ENCODE results near the gene FGF12.

Gene FGF12

DNA sequence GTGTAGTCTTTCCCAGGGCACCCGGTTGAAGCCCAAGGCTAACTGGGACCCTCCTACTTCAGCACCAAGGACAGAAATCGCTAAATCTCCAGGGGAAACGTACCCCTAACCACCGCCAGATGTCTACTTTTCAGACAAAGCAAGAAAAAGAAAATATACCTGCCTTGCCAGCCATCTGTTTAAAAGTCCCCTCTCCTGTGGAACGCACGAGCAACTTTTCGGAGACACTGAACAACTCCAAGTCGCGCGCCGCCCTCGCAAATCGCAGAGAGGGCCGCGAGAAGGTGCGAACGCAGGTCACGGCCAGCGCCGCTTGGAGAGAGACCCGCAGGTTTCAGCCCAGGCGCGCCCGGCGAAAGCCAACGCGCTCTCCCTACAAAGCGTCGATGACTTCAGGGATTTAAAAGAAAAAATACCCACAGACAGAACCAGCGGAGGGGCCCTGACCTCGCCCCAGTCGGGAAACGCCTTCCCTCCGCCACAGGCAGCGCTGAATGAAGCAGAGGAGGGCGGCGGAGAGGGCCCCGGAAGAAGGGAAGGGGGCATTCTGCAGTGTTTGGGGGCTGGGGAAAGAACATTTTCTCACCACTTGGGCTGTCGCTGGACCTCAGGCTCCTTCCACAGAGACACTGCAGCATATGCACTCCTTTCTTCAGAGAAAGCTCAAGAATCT is 213.1 kb downstream of the FGF12 start:
- in situ Hi-C loops (cut with MboI; ENCODE audit: low sequenced_read_pairs) = no loop called here

DNA sequence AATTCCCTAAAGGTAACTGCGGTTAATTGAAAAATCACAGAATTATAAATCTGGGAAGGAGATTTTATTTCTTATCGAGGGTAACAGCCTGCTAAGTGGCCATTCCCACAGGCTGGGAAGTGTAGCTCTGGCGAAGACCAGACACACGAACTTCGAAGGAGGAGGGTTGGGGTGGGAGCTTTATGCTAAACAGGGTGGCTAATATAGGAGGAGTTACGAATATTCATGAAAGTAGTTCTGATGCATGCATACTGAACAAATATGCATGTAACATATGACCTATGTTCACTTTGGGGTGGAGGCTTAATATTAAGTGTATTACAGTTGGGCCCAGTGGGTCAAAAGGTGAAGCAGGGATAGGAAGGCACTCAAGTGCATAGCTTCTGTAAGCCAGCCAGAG is 221.6 kb downstream of the FGF12 start:
- in situ Hi-C loops (cut with MboI; ENCODE audit: low sequenced_read_pairs) = no loop called here

DNA sequence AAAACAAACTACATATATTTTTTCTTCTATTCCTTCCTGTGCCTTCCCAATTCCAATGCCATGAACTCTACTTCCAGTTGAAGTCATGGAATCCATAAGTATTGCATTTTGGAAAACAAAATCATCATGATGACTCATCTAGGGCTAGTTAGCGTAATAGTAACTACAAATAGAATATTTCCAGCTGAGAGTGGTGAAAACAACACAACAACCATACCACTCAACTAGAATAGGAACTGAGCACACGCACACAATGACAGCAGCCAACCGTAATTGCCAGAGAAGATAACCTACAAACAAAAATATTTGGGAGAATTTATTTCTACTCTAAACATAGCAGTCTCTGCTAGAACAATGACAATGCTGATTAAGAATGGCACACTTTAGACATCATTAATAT is 225.9 kb downstream of the FGF12 start:
- in situ Hi-C loops (cut with MboI; ENCODE audit: low sequenced_read_pairs) = no loop called here

DNA sequence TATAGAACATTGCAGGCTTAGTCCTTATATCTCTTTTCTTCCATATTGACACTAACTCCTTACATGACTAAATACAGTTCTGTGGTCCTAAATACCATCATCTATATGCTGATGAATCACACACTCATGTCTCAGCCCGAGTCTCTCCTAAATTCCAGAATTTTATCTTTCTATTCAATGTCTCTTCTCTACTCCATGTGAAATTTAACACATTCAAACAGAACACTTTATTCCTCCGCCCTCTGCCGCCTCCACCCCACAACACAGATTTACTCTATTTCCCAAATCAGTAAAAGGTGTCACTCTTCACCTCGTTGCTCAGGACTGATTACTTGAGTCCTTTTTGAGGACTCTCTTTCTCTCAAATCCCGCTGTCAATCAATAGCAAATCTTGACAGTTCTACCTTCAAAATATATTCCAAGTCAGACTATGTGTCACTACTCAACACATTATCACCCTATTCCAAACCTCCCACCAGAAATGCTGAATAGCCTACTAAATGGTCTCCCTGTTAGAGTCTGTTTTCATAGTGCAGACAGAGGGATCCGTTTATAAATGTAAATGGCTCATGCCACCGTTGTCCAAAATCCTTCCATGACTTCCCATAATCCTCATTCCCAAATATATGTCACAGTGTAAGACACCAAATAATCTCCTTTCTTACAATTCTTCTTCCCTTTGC is 230.3 kb downstream of the FGF12 start:
- in situ Hi-C loops (cut with MboI; ENCODE audit: low sequenced_read_pairs) = no loop called here

DNA sequence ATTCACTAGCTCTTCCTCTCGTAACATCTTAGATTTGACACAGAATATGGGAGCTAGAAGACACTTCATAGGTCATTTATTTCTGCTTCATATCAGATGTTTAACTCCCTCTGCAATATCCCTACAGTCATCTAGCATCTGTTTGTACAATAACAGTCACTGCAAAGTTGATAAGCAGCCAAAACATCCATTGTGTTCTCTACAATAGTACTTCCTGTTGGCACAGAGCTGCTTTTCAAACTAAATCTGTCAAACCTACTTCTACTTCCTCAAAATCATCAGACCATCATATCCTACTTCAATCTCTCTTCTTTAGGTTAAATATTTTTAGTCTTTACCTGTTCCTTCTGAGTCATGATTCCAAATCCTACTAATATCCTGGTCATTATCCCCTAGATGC is 233.2 kb downstream of the FGF12 start:
- in situ Hi-C loops (cut with MboI; ENCODE audit: low sequenced_read_pairs) = no loop called here

DNA sequence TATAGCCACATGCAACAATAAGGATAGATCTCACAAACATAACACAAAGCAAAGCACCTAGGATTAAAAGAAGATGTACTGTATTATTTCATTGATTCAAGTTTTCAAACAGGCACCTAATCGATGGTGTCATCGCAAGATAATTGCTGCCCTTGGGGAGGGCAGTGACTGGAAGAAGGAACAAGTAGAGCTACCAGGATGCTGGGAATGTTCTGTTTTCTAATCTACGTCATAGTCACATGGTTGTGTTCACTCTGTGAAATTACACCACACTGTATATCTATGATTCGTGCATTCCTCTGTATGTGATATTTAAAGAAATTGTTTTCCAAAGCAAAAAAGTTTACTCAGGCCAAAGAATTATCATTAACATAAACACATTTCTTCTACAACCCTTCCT is 236.6 kb downstream of the FGF12 start:
- in situ Hi-C loops (cut with MboI; ENCODE audit: low sequenced_read_pairs) = no loop called here

DNA sequence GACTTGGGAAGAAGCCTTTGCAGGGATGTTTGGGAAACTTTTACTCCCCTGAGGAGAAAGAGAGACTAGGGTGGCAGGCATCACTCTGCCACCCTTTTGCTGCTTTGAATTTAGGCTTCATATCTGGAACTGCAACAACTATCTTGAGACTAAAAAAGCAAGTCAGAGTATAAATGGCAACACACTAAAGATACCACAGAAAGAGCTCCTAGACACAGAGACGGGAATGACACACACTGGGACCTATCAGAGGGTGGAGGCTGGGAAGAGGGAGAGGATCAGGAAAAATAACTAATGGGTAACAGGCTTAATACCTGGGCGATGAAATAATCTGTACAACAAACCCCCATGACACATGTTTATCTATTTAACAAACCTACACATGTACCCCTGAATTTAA is 237.8 kb downstream of the FGF12 start:
- in situ Hi-C loops (cut with MboI; ENCODE audit: low sequenced_read_pairs) = no loop called here

DNA sequence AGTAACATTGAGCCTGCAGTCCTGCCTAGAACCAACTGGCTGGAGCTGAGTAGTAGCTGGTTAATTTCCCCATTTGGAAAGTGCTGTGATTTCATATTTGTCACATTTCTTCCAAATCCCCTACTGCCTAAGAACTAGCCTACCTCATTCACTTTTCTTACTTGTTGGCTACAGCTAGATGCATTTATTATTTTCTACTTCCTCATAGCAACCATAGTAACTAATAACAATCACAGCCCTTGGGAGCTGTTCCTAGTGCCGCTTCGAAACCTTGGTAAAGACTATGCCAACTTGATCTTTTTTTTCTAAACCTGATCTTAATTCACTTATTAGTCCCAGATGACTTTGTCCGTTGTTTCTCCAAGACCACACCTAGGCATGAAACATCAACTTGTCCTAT is 240.3 kb downstream of the FGF12 start:
- in situ Hi-C loops (cut with MboI; ENCODE audit: low sequenced_read_pairs) = no loop called here

DNA sequence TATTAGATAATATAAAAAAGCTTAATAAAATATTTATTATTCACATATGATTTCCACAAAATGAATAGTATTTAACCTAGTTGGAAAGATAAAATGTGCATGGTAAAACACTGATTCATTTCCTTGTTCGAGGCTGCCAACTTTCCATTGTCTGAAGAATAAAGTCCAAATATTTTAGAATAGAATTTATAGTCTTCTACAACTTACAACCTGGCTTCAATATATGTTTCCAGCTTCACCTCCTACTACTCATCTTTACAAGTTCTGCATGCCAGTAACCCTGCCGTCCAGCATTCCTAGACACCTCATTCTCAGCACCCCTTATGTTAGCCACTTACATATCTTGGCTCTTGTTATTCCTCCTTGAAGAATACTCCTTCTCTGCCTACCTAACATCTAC is 244.5 kb downstream of the FGF12 start:
- in situ Hi-C loops (cut with MboI; ENCODE audit: low sequenced_read_pairs) = no loop called here

DNA sequence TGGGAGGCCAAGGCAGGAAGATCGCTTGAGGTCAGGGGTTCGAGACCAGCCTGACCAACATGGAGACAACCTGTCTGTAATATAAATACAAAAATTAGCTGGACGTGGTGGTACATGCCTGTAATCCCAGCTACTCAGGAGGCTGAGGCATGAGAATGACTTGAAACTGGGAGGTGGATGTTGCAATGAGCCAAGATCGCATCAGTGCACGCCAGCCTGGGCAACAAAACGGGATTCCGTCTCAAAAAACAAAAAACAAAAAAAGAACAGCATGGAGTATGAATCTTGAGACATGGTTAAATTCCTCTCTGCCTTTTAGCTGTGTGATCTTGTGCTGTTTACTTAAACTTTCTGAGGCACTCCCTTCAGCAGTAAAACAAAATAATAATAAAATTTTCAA is 244.9 kb downstream of the FGF12 start:
- in situ Hi-C loops (cut with MboI; ENCODE audit: low sequenced_read_pairs) = no loop called here

DNA sequence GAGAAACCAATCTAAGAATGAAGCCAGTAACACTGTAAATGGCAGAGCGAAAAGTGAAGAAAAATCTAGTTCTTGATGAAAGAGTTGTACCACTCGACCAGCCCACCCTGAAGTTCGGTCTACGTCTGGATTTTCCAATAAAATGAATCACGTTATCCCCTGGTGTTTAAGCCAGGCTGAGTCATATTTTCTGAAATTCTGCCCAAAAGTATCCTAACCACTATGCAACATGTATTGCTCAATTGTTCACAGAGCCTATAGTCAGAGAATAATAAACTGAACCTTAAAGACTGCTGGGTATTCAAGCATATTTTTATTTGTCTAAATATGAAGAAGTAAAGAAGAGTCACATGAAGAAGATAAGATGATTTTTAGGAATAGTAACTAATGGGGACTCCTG is 245.7 kb downstream of the FGF12 start:
- in situ Hi-C loops (cut with MboI; ENCODE audit: low sequenced_read_pairs) = no loop called here

DNA sequence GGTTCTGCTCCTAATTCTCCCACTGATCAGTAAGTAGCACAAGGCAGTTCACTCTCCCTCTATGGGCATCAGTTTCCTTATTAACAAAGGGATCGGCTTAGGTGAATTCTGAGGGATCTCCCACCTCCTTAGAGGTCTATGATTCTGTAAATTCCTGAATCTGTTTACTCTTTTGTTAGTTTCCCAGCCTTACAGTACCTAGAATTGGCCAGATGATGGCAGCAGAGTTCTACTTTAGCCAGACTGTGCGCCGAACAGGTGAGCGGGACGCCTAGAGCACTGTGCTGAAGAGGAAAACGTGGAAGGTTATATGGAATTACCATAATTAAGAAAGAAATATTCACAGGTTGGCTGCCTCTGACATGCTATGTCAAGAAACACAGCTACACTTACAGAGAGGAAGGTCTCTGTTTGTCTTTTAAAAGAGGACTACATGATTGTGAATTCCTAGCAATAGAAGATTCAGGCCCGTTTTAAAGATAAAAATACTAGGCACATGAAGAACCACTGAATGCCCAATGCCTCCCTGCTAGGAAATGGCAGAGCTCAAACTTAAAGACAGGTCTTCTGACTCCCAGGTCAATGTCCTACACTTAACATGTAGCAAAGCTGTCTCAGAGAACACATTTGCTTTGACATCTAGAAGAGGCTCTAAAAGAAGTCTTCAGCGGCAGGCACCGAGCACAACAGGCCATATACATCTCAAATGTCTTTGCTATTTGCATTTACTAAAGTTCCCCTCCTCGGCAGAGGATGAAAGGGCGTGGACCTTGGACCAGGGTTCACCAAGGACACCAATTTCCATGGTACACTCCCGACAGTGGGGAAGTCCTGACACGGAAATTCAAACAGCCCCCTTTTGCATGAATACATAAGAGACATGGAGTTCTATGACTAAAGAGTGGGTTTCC is 259.9 kb downstream of the FGF12 start:
- in situ Hi-C loops (cut with MboI; ENCODE audit: low sequenced_read_pairs) = no loop called here

DNA sequence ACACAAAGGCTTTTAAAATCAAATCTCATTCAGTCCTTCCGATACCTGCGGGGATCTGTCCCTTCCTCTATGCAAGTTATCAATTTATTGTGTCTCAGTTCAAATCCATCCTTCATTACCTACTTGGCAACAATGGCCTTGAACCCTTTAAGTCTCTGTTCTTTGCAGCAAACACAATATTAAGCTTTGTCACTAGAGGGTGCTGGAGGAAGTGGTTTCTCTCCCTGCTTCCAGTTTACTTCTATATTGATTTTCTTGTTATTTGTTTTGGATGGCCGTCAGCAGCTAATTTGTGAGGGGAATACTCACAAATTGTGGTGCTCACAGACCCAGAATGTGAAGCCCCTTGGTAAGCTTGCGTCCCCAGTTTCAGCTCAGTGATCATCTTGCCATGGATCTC is 278.3 kb downstream of the FGF12 start:
- in situ Hi-C loops (cut with MboI; ENCODE audit: low sequenced_read_pairs) = loop anchor here (25.0 kb wide), 1 partner anchor 237 kb away; no protein-coding TSS in a partner anchor

DNA sequence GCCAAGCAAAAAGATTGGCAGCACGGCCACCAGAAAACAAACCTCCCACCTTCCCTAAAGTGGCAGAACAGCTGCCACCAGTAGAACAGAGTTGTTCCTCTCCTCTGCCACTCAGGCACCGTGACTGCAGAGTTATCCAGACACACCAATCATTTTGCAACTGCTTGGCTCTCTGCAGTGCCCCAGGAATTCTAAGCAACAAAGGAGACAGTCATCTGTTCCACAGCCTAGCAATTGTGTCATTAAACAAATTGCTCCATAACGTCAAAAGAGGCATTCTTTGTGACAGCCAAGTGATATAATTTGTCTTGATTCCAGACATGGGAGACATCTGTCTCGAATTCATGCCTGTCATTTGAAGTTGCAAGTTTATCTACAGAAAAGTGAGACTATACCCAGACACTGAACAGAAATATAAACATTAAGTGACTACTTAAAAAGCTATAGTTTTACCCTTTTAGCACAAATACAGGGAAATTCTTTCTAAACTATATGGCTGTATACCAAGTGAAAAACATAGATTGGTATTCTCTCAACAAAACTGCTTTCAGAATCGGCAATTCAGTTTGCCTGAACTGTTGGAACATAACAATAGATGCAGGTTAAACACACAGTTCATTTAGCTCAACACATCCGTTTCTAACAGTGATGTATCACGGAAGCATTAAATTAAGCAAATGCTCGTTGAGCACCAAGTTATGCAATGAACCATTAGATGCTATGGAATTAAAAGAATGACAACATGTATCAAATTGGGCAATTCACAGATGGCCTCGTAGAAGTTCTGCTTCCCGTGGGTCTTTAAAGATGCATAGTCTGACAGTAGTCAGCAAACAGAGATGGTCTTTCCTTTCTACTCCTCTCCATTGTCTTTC is 281.3 kb downstream of the FGF12 start:
- in situ Hi-C loops (cut with MboI; ENCODE audit: low sequenced_read_pairs) = loop anchor here (25.0 kb wide), 1 partner anchor 234 kb away; no protein-coding TSS in a partner anchor

DNA sequence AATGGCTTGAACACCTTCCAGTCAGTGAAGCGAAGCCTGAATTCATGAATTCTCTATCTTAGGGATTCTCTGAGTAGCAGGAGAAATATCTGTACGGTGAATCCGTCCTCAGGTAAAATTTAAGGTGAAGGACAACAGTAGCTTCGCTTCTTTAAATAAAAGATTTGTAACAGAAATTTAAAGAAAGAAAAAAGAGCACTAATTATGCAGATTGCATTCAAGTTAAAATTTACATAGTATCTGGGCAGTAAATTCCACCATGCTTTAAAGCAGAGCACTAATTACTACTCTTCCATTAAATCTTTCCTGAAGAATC is 282.6 kb downstream of the FGF12 start:
- in situ Hi-C loops (cut with MboI; ENCODE audit: low sequenced_read_pairs) = loop anchor here (25.0 kb wide), 1 partner anchor 232 kb away; no protein-coding TSS in a partner anchor

DNA sequence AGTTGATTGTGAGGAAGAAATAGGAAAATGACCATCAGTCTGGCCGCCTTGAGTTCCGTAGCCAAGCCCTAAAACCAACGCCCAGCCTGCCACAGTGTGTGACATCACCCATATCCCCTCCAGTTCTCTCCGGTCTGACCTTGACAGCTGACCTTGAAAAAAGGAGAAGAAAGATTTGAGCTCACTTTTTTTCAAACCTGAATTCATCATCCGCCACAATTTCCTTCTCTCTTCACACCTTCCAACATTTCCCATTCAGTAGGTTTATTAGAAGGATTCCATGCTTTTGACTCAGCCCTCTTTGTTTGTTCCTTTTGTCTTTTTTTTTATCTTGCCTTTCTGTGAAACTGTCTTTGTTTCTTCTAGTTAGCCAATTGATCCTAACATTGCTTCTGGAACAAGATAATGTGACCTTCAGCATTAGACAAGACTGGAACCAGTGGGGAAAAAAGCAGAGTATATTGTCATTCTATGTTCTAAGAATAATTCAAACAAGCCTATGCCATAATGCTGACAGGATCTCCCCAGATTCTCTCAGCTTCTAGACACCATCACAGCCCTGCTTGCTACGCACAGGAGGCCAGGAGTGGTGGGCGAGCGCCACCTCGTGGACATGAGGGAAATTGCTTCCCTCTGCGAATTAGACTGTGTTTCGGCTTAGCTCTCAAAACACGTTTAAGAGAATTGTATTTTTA is 283.1 kb downstream of the FGF12 start:
- in situ Hi-C loops (cut with MboI; ENCODE audit: low sequenced_read_pairs) = loop anchor here (25.0 kb wide), 1 partner anchor 232 kb away; no protein-coding TSS in a partner anchor

DNA sequence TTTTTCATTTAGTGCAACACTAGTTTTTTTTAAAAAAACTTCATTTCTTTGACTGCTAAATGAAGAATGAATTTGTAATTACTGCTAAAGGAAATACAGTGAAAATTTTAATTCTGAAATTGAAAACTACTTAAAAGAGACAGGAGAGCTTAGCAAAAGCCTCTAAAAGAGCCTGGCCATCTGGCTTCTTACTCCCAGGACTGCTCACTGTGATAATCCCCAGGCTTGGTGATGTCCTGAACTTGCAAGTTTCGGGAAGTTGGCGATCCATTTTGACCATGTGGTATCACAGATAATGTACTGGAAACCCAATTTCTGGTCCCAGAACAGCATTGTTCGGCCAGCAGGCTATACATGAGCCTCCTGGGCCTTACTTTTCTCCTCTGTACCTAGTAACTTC is 292.1 kb downstream of the FGF12 start:
- in situ Hi-C loops (cut with MboI; ENCODE audit: low sequenced_read_pairs) = loop anchor here (25.0 kb wide), 1 partner anchor 223 kb away; no protein-coding TSS in a partner anchor

DNA sequence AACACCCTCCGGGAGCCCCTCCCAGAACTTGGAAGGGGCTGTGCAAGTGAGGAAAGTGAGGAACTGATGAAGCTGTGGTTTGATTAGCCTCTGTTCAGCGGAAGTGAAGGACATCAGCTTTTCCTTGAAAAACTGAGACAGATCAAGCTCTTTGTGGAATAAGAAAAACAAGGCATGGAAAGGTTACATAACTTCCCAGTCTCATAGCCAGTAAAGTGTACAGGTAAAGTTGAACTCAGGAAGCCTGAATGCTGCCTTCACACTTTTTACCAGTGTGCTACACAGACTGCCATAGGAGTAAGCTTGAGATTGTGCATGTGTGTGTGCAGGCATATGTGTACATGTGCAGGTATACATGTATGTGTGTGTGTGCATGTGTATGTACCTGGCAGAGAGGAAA is 293.2 kb downstream of the FGF12 start:
- in situ Hi-C loops (cut with MboI; ENCODE audit: low sequenced_read_pairs) = loop anchor here (25.0 kb wide), 1 partner anchor 222 kb away; no protein-coding TSS in a partner anchor

DNA sequence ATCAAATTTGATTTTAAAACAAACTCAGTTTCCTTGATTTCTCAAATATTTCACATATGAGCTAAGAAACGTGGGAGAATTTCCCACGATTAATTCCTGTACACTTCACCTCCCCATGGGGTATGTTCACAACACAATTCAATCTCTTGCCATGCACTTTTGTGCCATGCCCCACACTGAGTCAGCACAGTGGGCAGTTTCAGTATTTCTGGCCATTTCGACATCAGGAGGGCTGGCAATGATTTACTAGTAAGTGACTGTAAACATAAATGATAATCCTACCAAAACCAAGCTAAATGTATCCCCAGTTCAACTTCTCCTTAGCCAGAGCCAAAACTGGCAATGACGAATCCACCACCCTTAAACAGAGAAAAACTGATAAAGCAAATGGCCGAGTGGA is 293.6 kb downstream of the FGF12 start:
- in situ Hi-C loops (cut with MboI; ENCODE audit: low sequenced_read_pairs) = loop anchor here (25.0 kb wide), 1 partner anchor 221 kb away; no protein-coding TSS in a partner anchor

DNA sequence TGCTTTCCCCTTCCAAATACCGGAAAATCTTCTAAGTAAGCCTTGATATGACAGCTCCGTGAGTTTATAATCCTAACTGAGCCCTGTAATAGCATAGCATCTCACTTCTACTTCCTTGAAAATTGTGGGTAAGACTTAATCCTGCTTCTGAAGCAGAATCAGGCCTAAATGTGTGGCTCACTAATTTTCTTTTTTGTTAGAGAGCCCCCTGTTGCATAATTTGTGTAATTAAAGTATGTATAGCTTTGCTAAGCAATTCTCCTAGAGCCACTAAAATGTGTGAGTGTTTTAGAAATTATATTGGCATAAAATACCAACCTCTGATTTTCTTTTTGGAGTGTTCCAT is 304.4 kb downstream of the FGF12 start:
- in situ Hi-C loops (cut with MboI; ENCODE audit: low sequenced_read_pairs) = no loop called here

Measured in HL-60/S4 treated with phorbol 12-myristate 13-acetate at 8.2 ng/mL for 4 days and 3 days (cell line).